GM10266 (cell line): ENCODE measurements around the gene CCNY.

Experiments
- DNase-seq: peaks from one replicate; pipeline ENCODE4 v3.0.0; 2012; ENCODE audit errors: extremely low spot score
- CTCF ChIP-seq: IDR thresholded peaks from 2 replicates; pipeline ENCODE4 v1.5.1; 2012; ENCODE audit warnings: mild to moderate bottlenecking, low read depth; ENCODE audit not compliant: control insufficient read depth, insufficient read depth; ENCODE audit errors: missing control alignments

CCNY gene

GRCh38 chr10:35575640-35576039 lies 239.3 kb downstream of the CCNY start:
- DNase-seq = no peak
- no peak for TF ChIP-seq CTCF

GRCh38 chr10:35576730-35577129 lies 240.4 kb downstream of the CCNY start:
- TF ChIP-seq CTCF = no peak

GRCh38 chr10:35577926-35578617 lies 241.8 kb downstream of the CCNY start:
- TF ChIP-seq CTCF = no peak
- no peak for DNase-seq

More at GRCh38 chr10:35576730-35577129, 240.4 kb downstream of the CCNY start:
- no peak for DNase-seq

- no peak for TF ChIP-seq CTCF
- no peak for DNase-seq
Measured at GRCh38 chr10:35578618-35578956, 242.3 kb downstream of the CCNY start.

GRCh38 chr10:35579116-35579515 lies 242.8 kb downstream of the CCNY start:
- TF ChIP-seq CTCF = no peak
- DNase-seq = no peak

- no peak for DNase-seq
Measured at GRCh38 chr10:35579726-35580422, 243.6 kb downstream of the CCNY start.

More at GRCh38 chr10:35579726-35580422, 243.6 kb downstream of the CCNY start:
- no peak for TF ChIP-seq CTCF
